Upper lobe of left lung (tissue), 4 donors: ENCODE results near the gene CD160.
"Not testable (repeated sequence)": the region's sequence is repeated elsewhere in the genome, so short reads cannot be mapped to it uniquely, and the experiment has no call there.

Source experiments
- CTCF ChIP-seq, 6 experiments: fragments of 450-650 bp in 4 of 6; fragments of 200-600 bp in 2 of 6; sonication (generic) in 2 of 6; IDR thresholded peaks; one replicate each; pipeline ENCODE4 v1.5.1; 2016 to 2019; ENCODE audit warnings: antibody characterized with exemption in 6 of 6
- EP300 ChIP-seq, 4 donors: sonication (generic); formaldehyde crosslinking; IDR thresholded peaks; one replicate each; pipeline ENCODE4 v1.5.1; 2017; ENCODE audit warnings: antibody characterized with exemption in 4 of 4, control low read depth in 2 of 4
- POLR2A ChIP-seq, 4 donors: fragments of 450-650 bp; IDR thresholded peaks; one replicate each; pipeline ENCODE4 v1.5.1; 2016 to 2017; ENCODE audit warnings: antibody characterized with exemption in 4 of 4, mild to moderate bottlenecking in 2 of 4
- POLR2AphosphoS5 ChIP-seq, 2 donors: sonication (generic); formaldehyde crosslinking; IDR thresholded peaks; one replicate each; pipeline ENCODE4 v1.5.1; 2017; ENCODE audit warnings: antibody characterized with exemption in 2 of 2

GRCh38 chr1:145673217-145673616 lies 46.1 kb upstream of the CD160 start:
- TF ChIP-seq CTCF, POLR2AphosphoS5, POLR2A, EP300 (IDR thresholded peaks at IDR 0.05): not testable (repeated sequence)
